DOHH2 (cell line): ENCODE results near the gene PRKCE.

Experiments used
- H3F3A ChIP-seq: fragments of 200-600 bp; sonication (generic), shearing (Covaris generic); 2 replicates; pipeline ENCODE4 v1.6.0; 2016; ENCODE audit warnings: antibody characterized with exemption, mild to moderate bottlenecking; ENCODE audit not compliant: control insufficient read depth, insufficient read depth
- H3K27ac ChIP-seq: fragments of 200-600 bp; sonication (generic); 2 replicates; pipeline ENCODE4 v1.5.1; 2014; ENCODE audit warnings: low read depth, mild to moderate bottlenecking, low read length, moderate library complexity
- H3K27me3 ChIP-seq: fragments of 200-600 bp; sonication (generic); 2 replicates; pipeline ENCODE4 v1.6.1; 2014; ENCODE audit warnings: mild to moderate bottlenecking, low read length, mixed read lengths; ENCODE audit not compliant: control insufficient read depth
- H3K36me3 ChIP-seq: fragments of 200-600 bp; sonication (generic); 2 replicates; pipeline ENCODE4 v1.6.1; 2014; ENCODE audit warnings: mild to moderate bottlenecking, low read length, moderate library complexity, mixed read lengths; ENCODE audit not compliant: control insufficient read depth
- H3K4me1 ChIP-seq: fragments of 200-600 bp; sonication (generic); 2 replicates; pipeline ENCODE4 v1.6.1; 2014; ENCODE audit warnings: mild to moderate bottlenecking, low read length, mixed read lengths; ENCODE audit not compliant: control insufficient read depth
- H3K4me2 ChIP-seq: fragments of 200-600 bp; sonication (generic); 2 replicates; pipeline ENCODE4 v1.6.0; 2014; ENCODE audit warnings: mild to moderate bottlenecking, low read length, moderate library complexity
- H3K4me3 ChIP-seq: fragments of 200-600 bp; sonication (generic); 2 replicates; pipeline ENCODE4 v1.5.1; 2014; ENCODE audit warnings: mild to moderate bottlenecking, low read length, mixed read lengths
- H3K79me2 ChIP-seq: fragments of 200-600 bp; sonication (generic); 2 replicates; pipeline ENCODE4 v1.6.1; 2014; ENCODE audit warnings: mild to moderate bottlenecking, low read length, mixed read lengths; ENCODE audit not compliant: control insufficient read depth
- H3K9me2 ChIP-seq: fragments of 200-600 bp; sonication (generic); replicated peaks from 2 replicates; pipeline ENCODE4 v1.6.1; 2014; ENCODE audit warnings: mild to moderate bottlenecking, low read length, mixed read lengths; ENCODE audit not compliant: control insufficient read depth
- H3K9me3 ChIP-seq: fragments of 200-600 bp; sonication (generic); 2 replicates; pipeline ENCODE4 v1.6.1; 2014; ENCODE audit warnings: antibody characterized with exemption, low read length, mixed read lengths; ENCODE audit not compliant: control insufficient read depth, insufficient read depth
- H4K20me1 ChIP-seq: fragments of 200-600 bp; sonication (generic); 2 replicates; pipeline ENCODE4 v1.6.0; 2014; ENCODE audit warnings: low read depth, mild to moderate bottlenecking, antibody characterized with exemption, low read length, moderate library complexity; ENCODE audit not compliant: control insufficient read depth, insufficient read depth
- CTCF ChIP-seq: fragments of 200-600 bp; sonication (generic); IDR thresholded peaks from one replicate; pipeline ENCODE4 v1.5.1; 2014; ENCODE audit warnings: antibody characterized with exemption, mild to moderate bottlenecking, low read depth, low read length; ENCODE audit not compliant: poor library complexity, severe bottlenecking
- EZH2phosphoT487 ChIP-seq: fragments of 200-600 bp; sonication (generic); IDR thresholded peaks from 2 replicates; pipeline ENCODE4 v1.6.1; 2017; ENCODE audit warnings: borderline replicate concordance, mild to moderate bottlenecking, antibody characterized with exemption, low read length, moderate library complexity, mixed read lengths

Gene PRKCE

DNA sequence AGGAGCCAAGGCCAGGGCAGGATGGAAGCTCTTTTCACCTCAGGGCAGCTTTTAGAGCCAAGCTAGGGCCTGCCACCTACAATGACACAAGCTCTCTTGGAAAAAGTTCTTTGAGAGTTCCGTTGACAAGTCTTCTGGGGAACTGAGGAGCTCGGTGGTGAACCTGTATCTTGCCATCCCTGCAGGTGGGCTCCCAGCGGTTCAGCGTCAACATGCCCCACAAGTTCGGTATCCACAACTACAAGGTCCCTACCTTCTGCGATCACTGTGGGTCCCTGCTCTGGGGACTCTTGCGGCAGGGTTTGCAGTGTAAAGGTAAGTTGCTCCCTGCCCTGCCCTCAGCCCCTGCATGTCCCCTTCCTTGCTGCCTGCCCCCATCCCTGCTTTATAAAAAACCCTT is 332.9 kb downstream of the PRKCE start:
- Histone ChIP-seq H3K36me3 (no peaks in the 10 kb centered on the region), H3K4me3 (no peak overlapping the region), H3K4me1 (no peaks in the 10 kb centered on the region), H3F3A (no peaks in the 10 kb centered on the region), H4K20me1 (no peaks in the 10 kb centered on the region), H3K9me2 (no peaks in the 10 kb centered on the region), H3K27ac (no peak overlapping the region), H3K79me2 (no peaks in the 10 kb centered on the region), H3K27me3 (no peaks in the 10 kb centered on the region), H3K4me2 (no peak overlapping the region), H3K9me3 (no peaks in the 10 kb centered on the region)
- TF ChIP-seq EZH2phosphoT487 (no peak), CTCF (no peak)

- Histone ChIP-seq H3F3A (no peaks in the 10 kb centered on the region), H3K4me3 (no peak overlapping the region), H3K36me3 (no peaks in the 10 kb centered on the region), H3K4me1 (no peaks in the 10 kb centered on the region), H3K4me2 (no peak overlapping the region), H4K20me1 (no peaks in the 10 kb centered on the region), H3K27me3 (no peaks in the 10 kb centered on the region), H3K9me2 (no peaks in the 10 kb centered on the region), H3K27ac (no peak overlapping the region), H3K79me2 (no peaks in the 10 kb centered on the region), H3K9me3 (no peaks in the 10 kb centered on the region)
- TF ChIP-seq EZH2phosphoT487, result no peak
- TF ChIP-seq CTCF, result no peak
These were observed 333.5 kb downstream of the PRKCE start for GRCh38 chr2:45984896-45985473.

GRCh38 chr2:45986509-45986908 is 335.0 kb downstream of the PRKCE start:
- no peaks in the 10 kb centered on the region for H3K36me3 ChIP-seq
- H3K79me2 ChIP-seq, result no peaks in the 10 kb centered on the region
- H3K27me3 ChIP-seq, result no peaks in the 10 kb centered on the region
- H4K20me1 ChIP-seq, result no peaks in the 10 kb centered on the region
- no peaks in the 10 kb centered on the region for H3K9me3 ChIP-seq
- no peak overlapping the region for H3K27ac ChIP-seq
- H3K4me2 ChIP-seq, result no peak overlapping the region
- H3F3A ChIP-seq, result no peaks in the 10 kb centered on the region
- TF ChIP-seq CTCF (no peak), EZH2phosphoT487 (no peak)
- H3K4me3 ChIP-seq, result no peak overlapping the region
- H3K4me1 ChIP-seq, result no peaks in the 10 kb centered on the region
- H3K9me2 ChIP-seq, result no peaks in the 10 kb centered on the region

GRCh38 chr2:45987856-45988255 is 336.4 kb downstream of the PRKCE start:
- H3K9me3 ChIP-seq, result no peaks in the 10 kb centered on the region
- H4K20me1 ChIP-seq, result no peaks in the 10 kb centered on the region
- H3K4me1 ChIP-seq, result no peaks in the 10 kb centered on the region
- no peaks in the 10 kb centered on the region for H3K27me3 ChIP-seq
- no peaks in the 10 kb centered on the region for H3K36me3 ChIP-seq
- no peaks in the 10 kb centered on the region for H3F3A ChIP-seq
- no peaks in the 10 kb centered on the region for H3K79me2 ChIP-seq
- TF ChIP-seq CTCF (no peak), EZH2phosphoT487 (no peak)
- H3K4me3 ChIP-seq, result no peak overlapping the region
- no peak overlapping the region for H3K27ac ChIP-seq
- no peaks in the 10 kb centered on the region for H3K9me2 ChIP-seq
- H3K4me2 ChIP-seq, result no peak overlapping the region
